ENCODE results near the gene CTSD.

DNA sequence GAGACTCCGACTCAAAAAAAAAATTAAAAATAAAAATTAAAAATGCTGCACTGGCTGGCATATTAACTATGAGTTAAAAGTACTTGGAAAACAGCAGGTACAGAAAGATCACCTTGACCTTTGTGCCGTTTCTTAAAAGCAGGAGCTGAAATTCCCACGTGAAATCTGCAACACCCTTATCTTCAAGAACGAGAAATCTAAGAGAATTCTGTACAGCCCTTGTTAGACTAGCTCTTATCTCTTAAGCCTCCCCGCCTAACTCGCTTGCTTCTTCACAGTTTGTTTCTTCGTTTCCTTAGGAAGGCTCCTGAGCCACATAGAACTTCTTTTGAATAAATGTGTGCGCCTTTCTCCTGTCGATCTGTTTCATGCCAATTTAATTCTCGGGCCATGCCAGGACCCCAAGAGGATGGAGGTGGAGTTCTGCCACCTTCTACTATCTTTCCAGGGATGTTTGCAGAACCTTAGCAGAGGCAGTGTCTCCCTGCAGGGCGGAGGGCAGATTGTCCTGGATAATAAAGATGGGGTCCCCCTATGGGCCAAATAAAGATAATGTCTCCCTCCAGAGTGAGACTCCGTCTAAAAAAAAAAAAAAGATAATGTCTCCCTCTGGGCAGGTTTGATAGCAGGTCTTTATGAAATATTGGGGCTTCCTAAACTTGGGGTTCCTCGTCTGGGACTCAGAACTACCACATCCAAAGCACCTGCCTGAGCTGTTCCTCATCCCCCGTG, 43.7 kb upstream of the CTSD start:
- TF ChIP-seq POLR2A (IDR thresholded peaks at IDR 0.05) (no peak), EP300 (IDR thresholded peaks at IDR 0.05) (no peak), POLR2AphosphoS5 (IDR thresholded peaks at IDR 0.05) (no peak)
- TF ChIP-seq, protein P1, sequence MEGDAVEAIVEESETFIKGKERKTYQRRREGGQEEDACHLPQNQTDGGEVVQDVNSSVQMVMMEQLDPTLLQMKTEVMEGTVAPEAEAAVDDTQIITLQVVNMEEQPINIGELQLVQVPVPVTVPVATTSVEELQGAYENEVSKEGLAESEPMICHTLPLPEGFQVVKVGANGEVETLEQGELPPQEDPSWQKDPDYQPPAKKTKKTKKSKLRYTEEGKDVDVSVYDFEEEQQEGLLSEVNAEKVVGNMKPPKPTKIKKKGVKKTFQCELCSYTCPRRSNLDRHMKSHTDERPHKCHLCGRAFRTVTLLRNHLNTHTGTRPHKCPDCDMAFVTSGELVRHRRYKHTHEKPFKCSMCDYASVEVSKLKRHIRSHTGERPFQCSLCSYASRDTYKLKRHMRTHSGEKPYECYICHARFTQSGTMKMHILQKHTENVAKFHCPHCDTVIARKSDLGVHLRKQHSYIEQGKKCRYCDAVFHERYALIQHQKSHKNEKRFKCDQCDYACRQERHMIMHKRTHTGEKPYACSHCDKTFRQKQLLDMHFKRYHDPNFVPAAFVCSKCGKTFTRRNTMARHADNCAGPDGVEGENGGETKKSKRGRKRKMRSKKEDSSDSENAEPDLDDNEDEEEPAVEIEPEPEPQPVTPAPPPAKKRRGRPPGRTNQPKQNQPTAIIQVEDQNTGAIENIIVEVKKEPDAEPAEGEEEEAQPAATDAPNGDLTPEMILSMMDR (IDR thresholded peaks at IDR 0.05), result no peak
